Omental fat pad (tissue), 4 donors: Measurements from ENCODE around the gene ARL6IP4. TPM values are rescaled to one million over a fixed set of nuclear protein-coding genes. Genes with fewer than 3 reads are reported as not detected.
"Not testable (repeated sequence)": the region's sequence is repeated elsewhere in the genome, so short reads cannot be mapped to it uniquely, and the experiment has no call there.

Experiments
- ATAC-seq: fragments of 150-250 bp; one replicate; pipeline ENCODE4 v1.9.1; 2016; ENCODE audit warnings: mild to moderate bottlenecking, moderate library complexity; ENCODE audit not compliant: low FRiP score
- DNase-seq: peaks from one replicate; pipeline ENCODE4 v3.0.0-alpha.2; 2019; ENCODE audit warnings: low spot score
- total RNA-seq, 4 donors: library from RNA; depleted of rRNA; stranded (reverse); fragments of >200 nt; gene quantifications; one replicate each; pipeline ENCODE4 v1.1.0, GENCODE V29; 2016
- TF ChIP-seq, protein P1 (sequence below), 3 donors: fragments of 450-650 bp; IDR thresholded peaks; one replicate each; pipeline ENCODE4 v1.5.1; 2016 to 2017; ENCODE audit warnings: antibody characterized with exemption in 3 of 3, mild to moderate bottlenecking in 3 of 3, moderate library complexity in 2 of 3

ARL6IP4 gene
- total RNA-seq, 4 donors from 2014 or later, result 146 to 241 (median 189) TPM

- DNase-seq (no peak), ATAC-seq (no peak)
- TF ChIP-seq, protein P1, sequence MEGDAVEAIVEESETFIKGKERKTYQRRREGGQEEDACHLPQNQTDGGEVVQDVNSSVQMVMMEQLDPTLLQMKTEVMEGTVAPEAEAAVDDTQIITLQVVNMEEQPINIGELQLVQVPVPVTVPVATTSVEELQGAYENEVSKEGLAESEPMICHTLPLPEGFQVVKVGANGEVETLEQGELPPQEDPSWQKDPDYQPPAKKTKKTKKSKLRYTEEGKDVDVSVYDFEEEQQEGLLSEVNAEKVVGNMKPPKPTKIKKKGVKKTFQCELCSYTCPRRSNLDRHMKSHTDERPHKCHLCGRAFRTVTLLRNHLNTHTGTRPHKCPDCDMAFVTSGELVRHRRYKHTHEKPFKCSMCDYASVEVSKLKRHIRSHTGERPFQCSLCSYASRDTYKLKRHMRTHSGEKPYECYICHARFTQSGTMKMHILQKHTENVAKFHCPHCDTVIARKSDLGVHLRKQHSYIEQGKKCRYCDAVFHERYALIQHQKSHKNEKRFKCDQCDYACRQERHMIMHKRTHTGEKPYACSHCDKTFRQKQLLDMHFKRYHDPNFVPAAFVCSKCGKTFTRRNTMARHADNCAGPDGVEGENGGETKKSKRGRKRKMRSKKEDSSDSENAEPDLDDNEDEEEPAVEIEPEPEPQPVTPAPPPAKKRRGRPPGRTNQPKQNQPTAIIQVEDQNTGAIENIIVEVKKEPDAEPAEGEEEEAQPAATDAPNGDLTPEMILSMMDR (IDR thresholded peaks at IDR 0.05), result no peak
These were observed 33.0 kb downstream of the ARL6IP4 start for GRCh38 chr12:123013185-123014095.

DNA sequence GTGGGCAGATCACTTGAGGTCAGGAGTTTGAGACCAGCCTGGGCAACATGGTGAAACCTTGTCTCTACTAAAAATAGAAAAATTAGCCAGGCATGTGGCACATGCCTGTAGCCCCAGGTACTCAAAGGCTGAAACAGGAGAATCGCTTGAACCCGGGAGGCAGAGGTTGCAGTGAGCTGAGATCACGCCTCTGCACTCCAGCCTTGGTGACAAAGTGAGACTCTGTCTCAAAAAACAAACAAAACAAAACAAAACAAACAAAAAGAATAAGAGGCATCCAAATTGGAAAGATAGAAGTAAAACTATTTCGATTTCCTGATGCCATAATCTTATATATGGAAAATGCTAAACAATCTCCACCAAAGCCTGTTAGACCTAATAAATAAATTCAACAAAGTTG is 34.0 kb downstream of the ARL6IP4 start:
- not testable (repeated sequence) for ATAC-seq, DNase-seq

- ATAC-seq, result no peak
- DNase-seq, result no peak
- TF ChIP-seq, protein P1 (IDR thresholded peaks at IDR 0.05), result no peak
These were observed 37.3 kb downstream of the ARL6IP4 start for GRCh38 chr12:123017753-123018152.

GRCh38 chr12:123019841-123020138 is 39.3 kb downstream of the ARL6IP4 start:
- TF ChIP-seq, protein P1 (IDR thresholded peaks at IDR 0.05), result no peak
- ATAC-seq (no peak), DNase-seq (no peak)

DNA sequence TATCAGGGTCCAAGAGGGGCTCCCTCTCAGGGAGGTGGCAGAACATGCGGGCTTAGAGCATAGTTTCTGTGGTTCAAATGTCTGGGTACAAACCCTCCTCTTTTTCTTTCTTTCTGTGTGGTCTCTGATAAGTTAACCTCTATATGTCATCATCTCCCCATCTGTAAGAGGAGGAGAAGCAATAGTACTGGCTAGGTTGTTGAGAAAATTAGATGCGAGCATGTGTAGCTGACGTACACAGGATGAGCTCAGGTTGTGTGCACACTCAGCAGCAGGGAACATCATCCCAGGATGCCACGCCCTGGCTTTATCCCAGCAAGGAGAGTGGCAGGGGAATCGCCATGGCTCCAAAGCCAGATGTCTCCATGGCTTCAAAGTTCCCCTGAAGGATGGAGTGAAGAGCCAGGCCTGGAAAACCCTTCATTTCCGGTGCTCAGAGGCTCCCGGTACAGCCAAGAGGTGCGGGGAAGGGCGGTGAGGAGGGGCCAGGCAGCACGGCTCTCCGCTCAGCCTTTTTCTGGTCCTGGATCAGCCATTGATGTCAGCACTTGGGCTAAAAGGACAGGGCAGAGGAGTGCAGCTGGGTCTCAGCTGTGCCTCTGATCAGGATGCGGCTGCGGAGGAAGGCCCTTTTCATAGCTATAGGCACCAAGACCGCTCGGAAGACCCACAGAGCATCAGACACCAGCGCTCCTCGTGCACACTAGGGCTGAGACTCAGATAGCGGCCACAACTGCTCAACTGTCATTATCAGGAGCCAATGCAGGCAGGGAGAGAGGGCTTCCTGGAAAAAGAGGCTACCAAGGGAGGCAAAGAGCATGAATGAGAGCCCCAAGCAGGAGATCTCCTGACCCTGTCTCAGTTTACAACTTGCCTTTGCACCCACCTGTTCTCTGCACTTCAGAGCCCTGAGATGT is 41.5 kb downstream of the ARL6IP4 start:
- ATAC-seq (no peak), DNase-seq (no peak)
- TF ChIP-seq, protein P1 (IDR thresholded peaks at IDR 0.05), result no peak

- no peak for DNase-seq
- TF ChIP-seq, protein P1 (IDR thresholded peaks at IDR 0.05), result no peak
- ATAC-seq, result no peak
These were observed 42.4 kb downstream of the ARL6IP4 start for GRCh38 chr12:123022846-123023245.

GRCh38 chr12:123024819-123025391 is 44.4 kb downstream of the ARL6IP4 start:
- TF ChIP-seq, protein P1 (IDR thresholded peaks at IDR 0.05), result no peak

More at GRCh38 chr12:123024819-123025391, 44.4 kb downstream of the ARL6IP4 start:
- DNase-seq, result no peak
- no peak for ATAC-seq
